Measurements from ENCODE around the gene LASP1NB.

The LASP1NB gene

DNA sequence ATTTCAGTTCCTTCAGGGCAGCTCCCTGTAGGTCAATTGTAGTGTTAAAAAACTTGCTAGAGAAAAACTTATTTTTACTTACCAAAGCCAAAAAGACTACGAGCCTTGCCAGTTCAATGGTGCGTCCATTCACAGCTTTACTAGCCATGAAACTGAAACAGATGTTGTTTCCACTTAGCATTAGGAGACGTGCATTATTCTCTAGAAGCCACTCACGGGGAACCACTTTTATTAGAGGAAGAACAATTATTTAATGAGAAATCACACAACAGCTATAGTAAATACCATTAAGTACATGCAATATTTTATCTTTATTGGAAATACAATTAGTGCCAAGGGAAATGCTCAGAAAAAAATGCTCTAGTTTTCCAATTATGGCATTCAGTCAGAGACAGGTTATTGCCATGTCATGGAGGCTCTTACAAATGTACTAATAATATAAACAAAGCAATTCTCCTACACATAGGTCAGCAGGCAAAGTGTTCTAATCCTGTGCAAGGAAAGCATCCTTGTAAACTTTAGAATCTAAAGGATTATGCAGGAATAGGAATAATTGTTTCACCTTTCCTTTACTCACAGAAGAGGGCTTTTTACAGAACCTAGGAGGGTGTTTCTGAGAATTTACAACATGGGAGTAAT, 17.4 kb downstream of the LASP1NB start:
- H3K4me1 ChIP-seq (ENCODE audit: insufficient read depth, low read length): 0 out of 2 replicates have a peak, but pooled peaks cover 4% of the 10 kb centered on the region
- FAIRE-seq (no peak), ATAC-seq (no peak), DNase-seq (ENCODE audit: low spot score) (no peak)
- TF ChIP-seq, protein P1, sequence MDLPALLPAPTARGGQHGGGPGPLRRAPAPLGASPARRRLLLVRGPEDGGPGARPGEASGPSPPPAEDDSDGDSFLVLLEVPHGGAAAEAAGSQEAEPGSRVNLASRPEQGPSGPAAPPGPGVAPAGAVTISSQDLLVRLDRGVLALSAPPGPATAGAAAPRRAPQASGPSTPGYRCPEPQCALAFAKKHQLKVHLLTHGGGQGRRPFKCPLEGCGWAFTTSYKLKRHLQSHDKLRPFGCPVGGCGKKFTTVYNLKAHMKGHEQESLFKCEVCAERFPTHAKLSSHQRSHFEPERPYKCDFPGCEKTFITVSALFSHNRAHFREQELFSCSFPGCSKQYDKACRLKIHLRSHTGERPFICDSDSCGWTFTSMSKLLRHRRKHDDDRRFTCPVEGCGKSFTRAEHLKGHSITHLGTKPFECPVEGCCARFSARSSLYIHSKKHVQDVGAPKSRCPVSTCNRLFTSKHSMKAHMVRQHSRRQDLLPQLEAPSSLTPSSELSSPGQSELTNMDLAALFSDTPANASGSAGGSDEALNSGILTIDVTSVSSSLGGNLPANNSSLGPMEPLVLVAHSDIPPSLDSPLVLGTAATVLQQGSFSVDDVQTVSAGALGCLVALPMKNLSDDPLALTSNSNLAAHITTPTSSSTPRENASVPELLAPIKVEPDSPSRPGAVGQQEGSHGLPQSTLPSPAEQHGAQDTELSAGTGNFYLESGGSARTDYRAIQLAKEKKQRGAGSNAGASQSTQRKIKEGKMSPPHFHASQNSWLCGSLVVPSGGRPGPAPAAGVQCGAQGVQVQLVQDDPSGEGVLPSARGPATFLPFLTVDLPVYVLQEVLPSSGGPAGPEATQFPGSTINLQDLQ (CRISPR knock-in tag; IDR thresholded peaks at IDR 0.05): no peak
- TF ChIP-seq MTF1 (CRISPR knock-in tag; IDR thresholded peaks at IDR 0.05): no peak
- TF ChIP-seq GATA4 (IDR thresholded peaks at IDR 0.05; ENCODE audit: borderline replicate concordance, low read depth): no peak
- no peak for TF ChIP-seq FOXK2 (IDR thresholded peaks at IDR 0.05)
- no peak for TF ChIP-seq MAF1 (CRISPR knock-in tag; IDR thresholded peaks at IDR 0.05; ENCODE audit: borderline replicate concordance)
- no peak for TF ChIP-seq CBX5 (CRISPR knock-in tag; IDR thresholded peaks at IDR 0.05; ENCODE audit: borderline replicate concordance)
- TF ChIP-seq EED (CRISPR knock-in tag; IDR thresholded peaks at IDR 0.05): no peak
- TF ChIP-seq NFRKB (IDR thresholded peaks at IDR 0.05): no peak
- no peak for TF ChIP-seq KAT7 (CRISPR knock-in tag; IDR thresholded peaks at IDR 0.05; ENCODE audit: borderline replicate concordance)
- TF ChIP-seq ZNF558 (CRISPR knock-in tag; IDR thresholded peaks at IDR 0.05; ENCODE audit: borderline replicate concordance): no peak
- no peak for TF ChIP-seq NR2F1 (CRISPR knock-in tag; IDR thresholded peaks at IDR 0.05)
- TF ChIP-seq SP4 (CRISPR knock-in tag; IDR thresholded peaks at IDR 0.05): no peak
- TF ChIP-seq HHEX (CRISPR knock-in tag; IDR thresholded peaks at IDR 0.05): no peak
- TF ChIP-seq ZNF143 (CRISPR knock-in tag; IDR thresholded peaks at IDR 0.05): no peak
- TF ChIP-seq, protein P2, sequence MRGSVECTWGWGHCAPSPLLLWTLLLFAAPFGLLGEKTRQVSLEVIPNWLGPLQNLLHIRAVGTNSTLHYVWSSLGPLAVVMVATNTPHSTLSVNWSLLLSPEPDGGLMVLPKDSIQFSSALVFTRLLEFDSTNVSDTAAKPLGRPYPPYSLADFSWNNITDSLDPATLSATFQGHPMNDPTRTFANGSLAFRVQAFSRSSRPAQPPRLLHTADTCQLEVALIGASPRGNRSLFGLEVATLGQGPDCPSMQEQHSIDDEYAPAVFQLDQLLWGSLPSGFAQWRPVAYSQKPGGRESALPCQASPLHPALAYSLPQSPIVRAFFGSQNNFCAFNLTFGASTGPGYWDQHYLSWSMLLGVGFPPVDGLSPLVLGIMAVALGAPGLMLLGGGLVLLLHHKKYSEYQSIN (CRISPR knock-in tag; IDR thresholded peaks at IDR 0.05; ENCODE audit: borderline replicate concordance): no peak
- no peak for TF ChIP-seq HNF4G (IDR thresholded peaks at IDR 0.05; ENCODE audit: borderline replicate concordance, low read depth, low read length)
- TF ChIP-seq HNF4G (CRISPR knock-in tag; IDR thresholded peaks at IDR 0.05; ENCODE audit: borderline replicate concordance, low read depth): no peak
- no peak for TF ChIP-seq MYNN (CRISPR knock-in tag; IDR thresholded peaks at IDR 0.05; ENCODE audit: low read depth)
- no peak for TF ChIP-seq SRF (IDR thresholded peaks at IDR 0.05; ENCODE audit: low read depth, low read length)
- TF ChIP-seq ZNF792 (CRISPR knock-in tag; IDR thresholded peaks at IDR 0.05): no peak
- TF ChIP-seq ATRX (CRISPR knock-in tag; IDR thresholded peaks at IDR 0.05; ENCODE audit: borderline replicate concordance): no peak
- BruUV-seq (replicated peaks): no TSS peak
- H3K4me3 ChIP-seq (replicated peaks in 1 of 3; ENCODE audit: insufficient read depth in 1 of 3, low read depth in 2 of 3, low read length in 3 of 3): no peak overlapping the region
- H3K27ac ChIP-seq (ENCODE audit: extremely low read length, insufficient read depth, low read length): no peak overlapping the region
- no peak overlapping the region for H3K4me2 ChIP-seq (ENCODE audit: low read depth, low read length)
- intact Hi-C loops (cut with micrococcal nuclease; ENCODE audit: unreplicated experiment) (no loop called here), in situ Hi-C loops (cut with HindIII; ENCODE audit: extremely low pct_ligation_motif_present, low pct_unique_long_range_greater_than_20kb) (no loop called here)
- no peaks in the 10 kb centered on the region for H4K20me1 ChIP-seq (ENCODE audit: insufficient read depth, low read length)
- H2AFZ ChIP-seq (ENCODE audit: low read length): no peak overlapping the region
- no peaks in the 10 kb centered on the region for H3K9me3 ChIP-seq (ENCODE audit: low read length)
- ChIA-PET POLR2A (no interaction called here), CTCF (ENCODE audit: low intra/inter-chr PET ratio, low total read pairs) (no interaction called here)
- no peaks in the 10 kb centered on the region for H3K36me3 ChIP-seq (replicated peaks in 1 of 2; ENCODE audit: control insufficient read depth in 1 of 2, insufficient read depth in 2 of 2, low read length in 2 of 2)
- no peaks in the 10 kb centered on the region for H3K79me2 ChIP-seq (ENCODE audit: insufficient read depth, low read length)
- WGBS (ENCODE audit: low lambda C conversion rate): 41% methylated on average over 4 of the region's 4 CpGs
- H3K27me3 ChIP-seq (ENCODE audit: control insufficient read depth in 1 of 2, insufficient read depth in 2 of 2, low read length in 2 of 2): no peaks in the 10 kb centered on the region
- H3K9ac ChIP-seq (ENCODE audit: insufficient read depth, low read depth, low read length): no peak overlapping the region

Measured in HepG2 (cell line).